Measurements from ENCODE around the gene SPC25. TPM values are rescaled to one million over a fixed set of nuclear protein-coding genes. Genes with fewer than 3 reads are reported as not detected.
"Not testable (repeated sequence)": the region's sequence is repeated elsewhere in the genome, so short reads cannot be mapped to it uniquely, and the experiment has no call there.

Gene SPC25
- total RNA-seq, 1 donor: 1.1 TPM

DNA sequence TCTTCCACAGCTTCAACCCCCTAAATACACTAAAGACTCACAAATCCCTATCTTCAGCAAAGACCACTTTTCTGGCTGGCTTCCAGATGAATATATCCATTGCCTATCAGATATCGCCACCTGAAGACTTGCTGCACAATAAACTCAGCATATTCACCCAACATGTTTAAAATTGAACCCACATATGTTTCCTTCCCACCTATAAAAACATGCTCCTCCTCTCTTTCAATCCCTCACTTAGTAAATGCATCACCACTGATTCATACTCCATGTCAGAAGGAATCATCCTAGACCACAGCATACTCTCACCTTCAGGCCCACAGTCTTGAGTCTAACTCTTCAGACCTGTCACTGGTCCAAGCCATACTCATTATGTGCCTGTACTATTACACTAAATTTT lies 5.3 kb downstream of the SPC25 start:
- Histone ChIP-seq H3K27me3 (ENCODE audit: insufficient read depth, low read length) (no peaks in the 10 kb centered on the region), H3K4me1 (ENCODE audit: insufficient read depth, low read length) (peaks cover 10% of the 10 kb centered on the region), H2AFZ (ENCODE audit: low read length) (peak overlapping the region; percentile 29), H3K36me3 (ENCODE audit: insufficient read depth, low read length) (no peaks in the 10 kb centered on the region), H3K9me3 (ENCODE audit: low read depth, low read length) (no peaks in the 10 kb centered on the region), H3K27ac (ENCODE audit: low read depth, low read length) (peak overlapping the region; percentile 31), H3K4me2 (ENCODE audit: insufficient read depth, low read length) (no peak overlapping the region), H3K79me2 (ENCODE audit: insufficient read depth, low read length) (peaks cover 13% of the 10 kb centered on the region), H3K4me3 (ENCODE audit: insufficient read depth, low read length) (no peak overlapping the region), H4K20me1 (ENCODE audit: insufficient read depth, low read length) (no peaks in the 10 kb centered on the region)
- DNase-seq (ENCODE audit: insufficient read length, low spot score, missing footprints): peak; percentile 73
- TF ChIP-seq, protein P1, sequence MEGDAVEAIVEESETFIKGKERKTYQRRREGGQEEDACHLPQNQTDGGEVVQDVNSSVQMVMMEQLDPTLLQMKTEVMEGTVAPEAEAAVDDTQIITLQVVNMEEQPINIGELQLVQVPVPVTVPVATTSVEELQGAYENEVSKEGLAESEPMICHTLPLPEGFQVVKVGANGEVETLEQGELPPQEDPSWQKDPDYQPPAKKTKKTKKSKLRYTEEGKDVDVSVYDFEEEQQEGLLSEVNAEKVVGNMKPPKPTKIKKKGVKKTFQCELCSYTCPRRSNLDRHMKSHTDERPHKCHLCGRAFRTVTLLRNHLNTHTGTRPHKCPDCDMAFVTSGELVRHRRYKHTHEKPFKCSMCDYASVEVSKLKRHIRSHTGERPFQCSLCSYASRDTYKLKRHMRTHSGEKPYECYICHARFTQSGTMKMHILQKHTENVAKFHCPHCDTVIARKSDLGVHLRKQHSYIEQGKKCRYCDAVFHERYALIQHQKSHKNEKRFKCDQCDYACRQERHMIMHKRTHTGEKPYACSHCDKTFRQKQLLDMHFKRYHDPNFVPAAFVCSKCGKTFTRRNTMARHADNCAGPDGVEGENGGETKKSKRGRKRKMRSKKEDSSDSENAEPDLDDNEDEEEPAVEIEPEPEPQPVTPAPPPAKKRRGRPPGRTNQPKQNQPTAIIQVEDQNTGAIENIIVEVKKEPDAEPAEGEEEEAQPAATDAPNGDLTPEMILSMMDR (IDR thresholded peaks at IDR 0.05; ENCODE audit: extremely low read depth, low read depth, low read length): no peak

DNA sequence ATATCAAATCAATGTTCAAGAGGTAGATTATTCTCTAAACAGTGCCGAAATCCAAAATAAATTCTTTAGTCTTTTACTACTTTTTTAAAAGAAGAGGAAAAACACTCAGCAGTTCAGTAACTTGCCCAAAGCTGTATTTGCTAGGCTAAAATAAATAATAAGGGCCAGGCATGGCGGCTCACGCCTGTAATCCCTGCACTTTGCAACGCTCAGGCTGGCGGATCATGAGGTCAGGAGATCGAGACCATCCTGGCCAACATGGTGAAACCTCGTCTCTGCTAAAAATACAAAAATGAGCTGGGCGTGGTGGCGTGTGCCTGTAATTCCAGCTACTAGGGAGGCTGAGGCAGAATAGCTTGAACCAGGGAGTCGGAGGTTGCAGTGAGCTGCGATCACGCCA lies 8.1 kb downstream of the SPC25 start:
- not testable (repeated sequence) for H4K20me1 ChIP-seq (ENCODE audit: insufficient read depth, low read length); H3K9me3 ChIP-seq (ENCODE audit: low read depth, low read length); H3K4me1 ChIP-seq (ENCODE audit: insufficient read depth, low read length); H3K27ac ChIP-seq (ENCODE audit: low read depth, low read length); H3K36me3 ChIP-seq (ENCODE audit: insufficient read depth, low read length); DNase-seq (ENCODE audit: insufficient read length, low spot score, missing footprints); H3K4me3 ChIP-seq (ENCODE audit: insufficient read depth, low read length); H3K27me3 ChIP-seq (ENCODE audit: insufficient read depth, low read length); H3K4me2 ChIP-seq (ENCODE audit: insufficient read depth, low read length); H3K79me2 ChIP-seq (ENCODE audit: insufficient read depth, low read length)
- peak overlapping the region; percentile 2 for H2AFZ ChIP-seq (ENCODE audit: low read length)

DNA sequence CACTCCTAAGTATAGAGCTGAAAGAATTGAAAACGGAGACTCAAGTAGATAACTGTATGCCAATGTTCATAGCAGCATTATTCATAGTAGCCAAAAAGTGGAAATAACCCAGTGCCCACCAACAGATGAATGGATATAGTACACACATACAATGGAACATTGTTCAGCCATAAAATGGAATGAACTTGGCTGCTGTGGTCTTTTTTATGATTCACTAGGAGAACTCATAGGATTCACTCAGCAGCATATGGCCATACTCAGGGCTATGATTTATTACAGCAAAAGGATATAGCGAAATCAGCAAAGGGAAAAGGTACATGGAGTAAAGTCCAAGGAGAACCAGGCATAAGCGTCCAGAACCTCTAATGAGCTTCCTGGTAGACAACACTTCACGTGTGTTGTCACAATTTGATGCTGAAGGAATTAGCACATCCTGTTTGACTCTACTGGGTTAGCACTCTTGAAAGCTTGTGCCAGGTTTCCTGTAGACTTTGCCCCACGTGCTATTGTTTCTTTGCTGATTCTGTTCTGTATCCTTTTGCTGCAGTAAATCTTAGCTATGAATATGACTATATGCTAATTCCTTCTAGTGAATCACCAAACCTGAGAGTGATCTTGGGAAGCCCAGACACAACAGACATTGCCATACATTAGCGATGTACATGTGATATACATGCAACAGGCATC lies 15.7 kb downstream of the SPC25 start:
- TF ChIP-seq, protein P1 (IDR thresholded peaks at IDR 0.05; ENCODE audit: extremely low read depth, low read depth, low read length): no peak
- Histone ChIP-seq H3K27ac (ENCODE audit: low read depth, low read length) (no peak overlapping the region), H3K27me3 (ENCODE audit: insufficient read depth, low read length) (no peaks in the 10 kb centered on the region), H3K9me3 (ENCODE audit: low read depth, low read length) (no peaks in the 10 kb centered on the region), H3K4me1 (ENCODE audit: insufficient read depth, low read length) (no peaks in the 10 kb centered on the region), H3K36me3 (ENCODE audit: insufficient read depth, low read length) (no peaks in the 10 kb centered on the region), H4K20me1 (ENCODE audit: insufficient read depth, low read length) (no peaks in the 10 kb centered on the region), H3K4me2 (ENCODE audit: insufficient read depth, low read length) (no peak overlapping the region), H3K79me2 (ENCODE audit: insufficient read depth, low read length) (no peaks in the 10 kb centered on the region), H3K4me3 (ENCODE audit: insufficient read depth, low read length) (no peak overlapping the region), H2AFZ (ENCODE audit: low read length) (peak overlapping the region; percentile 27)
- DNase-seq (ENCODE audit: insufficient read length, low spot score, missing footprints): no peak

DNA sequence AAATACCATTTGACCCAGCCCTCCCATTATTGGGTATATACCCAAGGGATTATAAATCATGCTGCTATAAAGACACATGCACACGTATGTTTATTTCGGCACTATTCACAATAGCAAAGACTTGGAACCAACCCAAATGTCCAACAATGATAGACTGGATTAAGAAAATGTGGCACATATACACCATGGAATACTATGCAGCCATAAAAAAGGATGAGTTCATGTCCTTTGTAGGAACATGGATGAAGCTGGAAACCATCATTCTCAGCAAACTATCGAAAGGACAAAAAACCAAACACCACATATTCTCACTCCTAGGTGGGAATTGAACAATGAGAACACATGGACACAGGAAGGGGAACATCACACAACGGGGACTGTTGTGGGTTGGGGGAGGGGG lies 19.4 kb downstream of the SPC25 start:
- not testable (repeated sequence) for H3K27me3 ChIP-seq (ENCODE audit: insufficient read depth, low read length); H3K4me3 ChIP-seq (ENCODE audit: insufficient read depth, low read length); H3K4me1 ChIP-seq (ENCODE audit: insufficient read depth, low read length); H3K4me2 ChIP-seq (ENCODE audit: insufficient read depth, low read length); H3K79me2 ChIP-seq (ENCODE audit: insufficient read depth, low read length); H2AFZ ChIP-seq (ENCODE audit: low read length); H4K20me1 ChIP-seq (ENCODE audit: insufficient read depth, low read length); H3K36me3 ChIP-seq (ENCODE audit: insufficient read depth, low read length); H3K27ac ChIP-seq (ENCODE audit: low read depth, low read length); DNase-seq (ENCODE audit: insufficient read length, low spot score, missing footprints); H3K9me3 ChIP-seq (ENCODE audit: low read depth, low read length)

DNA sequence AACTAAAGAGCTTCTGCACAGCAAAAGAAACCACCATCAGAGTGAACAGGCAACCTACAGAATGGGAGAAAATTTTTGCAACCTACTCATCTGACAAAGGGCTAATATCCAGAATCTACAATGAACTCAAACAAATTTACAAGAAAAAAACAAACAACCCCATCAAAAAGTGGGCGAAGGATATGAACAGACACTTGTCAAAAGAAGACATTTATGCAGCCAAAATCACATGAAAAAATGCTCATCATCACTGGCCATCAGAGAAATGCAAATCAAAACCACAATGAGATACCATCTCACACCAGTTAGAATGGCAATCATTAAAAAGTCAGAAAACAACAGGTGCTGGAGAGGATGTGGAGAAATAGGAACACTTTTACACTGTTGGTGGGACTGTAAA lies 19.9 kb downstream of the SPC25 start:
- not testable (repeated sequence) for H3K27ac ChIP-seq (ENCODE audit: low read depth, low read length); H3K79me2 ChIP-seq (ENCODE audit: insufficient read depth, low read length); H3K4me1 ChIP-seq (ENCODE audit: insufficient read depth, low read length); H4K20me1 ChIP-seq (ENCODE audit: insufficient read depth, low read length); DNase-seq (ENCODE audit: insufficient read length, low spot score, missing footprints); H3K36me3 ChIP-seq (ENCODE audit: insufficient read depth, low read length); H2AFZ ChIP-seq (ENCODE audit: low read length); H3K9me3 ChIP-seq (ENCODE audit: low read depth, low read length); H3K27me3 ChIP-seq (ENCODE audit: insufficient read depth, low read length); H3K4me2 ChIP-seq (ENCODE audit: insufficient read depth, low read length); H3K4me3 ChIP-seq (ENCODE audit: insufficient read depth, low read length)

DNA sequence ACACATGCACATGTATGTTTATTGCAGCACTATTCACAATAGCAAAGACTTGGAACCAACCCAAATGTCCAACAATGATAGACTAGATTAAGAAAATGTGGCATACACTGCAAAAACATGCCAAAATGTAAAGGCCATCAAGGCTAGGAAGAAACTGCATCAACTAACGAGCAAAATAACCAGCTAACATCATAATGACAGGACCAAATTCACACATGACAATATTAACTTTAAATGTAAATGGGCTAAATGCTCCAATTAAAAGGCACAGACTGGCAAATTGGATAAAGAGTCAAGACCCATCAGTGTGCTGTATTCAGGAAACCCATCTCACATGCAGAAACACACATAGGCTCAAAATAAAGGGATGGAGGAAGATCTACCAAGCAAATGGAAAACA lies 23.1 kb downstream of the SPC25 start:
- H3K27me3 ChIP-seq (ENCODE audit: insufficient read depth, low read length); H3K9me3 ChIP-seq (ENCODE audit: low read depth, low read length); H3K79me2 ChIP-seq (ENCODE audit: insufficient read depth, low read length); H3K27ac ChIP-seq (ENCODE audit: low read depth, low read length); H3K4me3 ChIP-seq (ENCODE audit: insufficient read depth, low read length); H3K36me3 ChIP-seq (ENCODE audit: insufficient read depth, low read length); H3K4me1 ChIP-seq (ENCODE audit: insufficient read depth, low read length); H4K20me1 ChIP-seq (ENCODE audit: insufficient read depth, low read length); DNase-seq (ENCODE audit: insufficient read length, low spot score, missing footprints); H2AFZ ChIP-seq (ENCODE audit: low read length); H3K4me2 ChIP-seq (ENCODE audit: insufficient read depth, low read length): not testable (repeated sequence)
